Stimulated activated CD8-positive, alpha-beta memory T cell treated with anti-CD3 and anti-CD28 coated beads, Interleukin-15, amount 100 ng/mL, for 4 hours (primary cell): ENCODE measurements around the gene KCNJ10.

Source experiments
- DNase-seq, 2 donors: peaks; one replicate each; pipeline ENCODE4 v3.0.0-alpha.2; 2020; ENCODE audit warnings: low read depth in 2 of 2

Gene KCNJ10

DNA sequence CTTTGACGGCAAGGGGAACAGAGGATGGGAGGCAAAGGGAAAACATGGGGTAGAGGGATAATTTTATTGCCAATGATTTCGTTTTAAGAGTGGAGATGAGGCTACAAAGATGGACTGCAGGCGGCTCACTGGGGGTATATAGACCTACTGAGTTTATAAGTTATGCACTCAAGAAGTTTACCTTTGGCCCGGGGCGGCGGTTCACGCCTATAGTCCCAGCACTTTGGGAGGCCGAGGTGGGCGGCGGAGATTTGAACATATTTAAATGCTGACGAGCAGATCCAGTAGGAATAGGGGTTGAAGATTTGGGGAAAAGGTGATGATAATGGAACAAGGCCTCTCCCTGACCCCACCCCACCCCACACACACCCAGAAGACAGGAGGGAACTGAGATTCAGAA, 107.8 kb downstream of the KCNJ10 start:
- DNase-seq, result no peak

DNA sequence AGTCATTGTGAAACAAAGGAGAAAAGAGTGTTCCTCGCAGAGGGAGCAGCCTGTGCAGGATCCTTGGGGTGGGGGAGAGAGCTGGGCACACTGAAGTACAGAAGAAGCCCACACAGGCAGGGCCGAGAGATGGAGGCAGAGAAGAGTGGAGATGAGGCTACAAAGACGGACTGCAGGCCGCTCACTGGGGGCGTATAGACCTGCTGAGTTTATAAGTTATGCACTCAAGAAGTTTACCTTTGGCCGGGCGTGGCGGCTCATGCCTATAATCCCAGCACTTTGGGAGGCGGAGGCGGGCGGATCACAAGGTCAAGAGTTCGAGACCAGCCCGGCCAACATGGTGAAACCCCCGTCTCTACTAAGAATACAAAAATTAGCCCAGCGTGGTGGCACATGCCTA, 108.3 kb downstream of the KCNJ10 start:
- no peak for DNase-seq

- no peak for DNase-seq
Measured at GRCh38 chr1:159960721-159961381, 109.1 kb downstream of the KCNJ10 start.

- no peak for DNase-seq
Measured at GRCh38 chr1:159959451-159959850, 110.5 kb downstream of the KCNJ10 start.

DNA sequence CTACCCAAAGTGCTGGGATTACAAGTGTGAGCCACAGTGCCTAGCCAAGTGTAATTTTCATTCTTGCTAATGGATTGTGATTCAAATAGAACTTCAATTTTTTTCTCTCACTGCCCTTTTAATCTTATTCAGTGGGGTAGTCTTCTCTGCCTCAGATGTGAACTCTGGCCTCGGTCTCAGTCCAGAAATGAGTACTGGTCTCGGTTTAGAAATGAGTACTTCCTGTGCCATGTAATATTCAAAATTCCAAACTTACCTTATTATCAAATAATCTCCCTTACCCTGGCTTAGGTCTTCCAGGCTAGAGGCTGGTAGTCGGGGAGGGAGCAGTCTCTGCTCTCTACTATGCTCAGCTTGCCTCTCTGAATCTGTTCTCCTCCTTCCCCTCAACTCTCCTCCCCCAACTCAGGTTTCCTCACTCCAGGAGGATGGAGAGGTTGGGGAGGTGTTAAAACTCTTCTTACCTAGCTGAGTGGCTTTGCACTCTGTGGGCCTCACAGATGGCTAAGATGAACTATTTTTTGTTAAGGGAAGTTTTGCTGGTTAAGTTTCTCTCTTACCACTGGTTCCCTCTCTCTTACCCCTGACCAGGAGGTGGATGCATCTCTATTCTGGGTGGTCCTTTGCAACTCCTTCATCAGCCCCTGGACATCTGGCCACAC, 111.1 kb downstream of the KCNJ10 start:
- no peak for DNase-seq

GRCh38 chr1:159957824-159958268, 112.1 kb downstream of the KCNJ10 start:
- no peak for DNase-seq

DNA sequence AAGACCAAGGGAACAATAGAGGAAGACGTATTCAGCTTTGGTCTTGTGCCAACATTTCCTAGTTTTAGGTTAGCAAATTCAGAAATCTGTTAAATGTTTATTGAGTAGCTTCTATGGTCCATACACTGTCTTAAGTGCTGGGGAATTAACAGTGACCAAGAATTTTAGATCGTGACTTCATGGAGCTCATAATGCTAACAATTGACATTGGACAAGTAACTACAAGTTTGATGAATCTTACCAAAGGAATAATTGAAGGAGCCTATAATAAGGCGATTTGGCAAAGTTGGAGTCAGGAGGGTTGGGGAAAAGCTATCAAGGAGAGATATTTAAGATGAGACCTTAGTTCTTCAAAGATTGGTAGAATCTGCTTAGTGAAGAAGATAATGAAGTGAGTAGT, 114.5 kb downstream of the KCNJ10 start:
- DNase-seq, result no peak

- no peak for DNase-seq
Measured at GRCh38 chr1:159953536-159954515, 116.1 kb downstream of the KCNJ10 start, which contains the start of gene SLAMF9. Gene SLAMF9 (minus strand): TSS chr1:159954237. CDS start chr1:159954137, 100 bp downstream.

DNA sequence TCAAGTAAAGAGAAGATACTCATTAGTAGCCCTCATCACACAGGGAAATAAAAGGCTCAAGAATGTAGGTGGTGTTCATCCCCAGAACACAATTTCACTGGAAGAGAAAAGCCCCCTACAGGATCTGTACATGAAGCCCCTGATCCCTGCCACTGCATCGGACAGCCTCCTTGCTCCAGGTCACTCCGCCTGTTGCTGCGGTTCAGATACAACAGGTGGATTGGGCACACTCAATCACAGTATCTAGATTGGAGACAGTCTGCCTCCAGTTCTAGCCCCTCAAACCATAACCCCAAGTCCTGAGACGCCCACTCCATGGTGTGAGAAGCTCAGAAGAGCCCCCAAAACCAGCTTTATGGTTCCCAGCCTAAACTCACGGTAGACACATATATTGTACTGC, 117.0 kb downstream of the KCNJ10 start:
- no peak for DNase-seq

DNA sequence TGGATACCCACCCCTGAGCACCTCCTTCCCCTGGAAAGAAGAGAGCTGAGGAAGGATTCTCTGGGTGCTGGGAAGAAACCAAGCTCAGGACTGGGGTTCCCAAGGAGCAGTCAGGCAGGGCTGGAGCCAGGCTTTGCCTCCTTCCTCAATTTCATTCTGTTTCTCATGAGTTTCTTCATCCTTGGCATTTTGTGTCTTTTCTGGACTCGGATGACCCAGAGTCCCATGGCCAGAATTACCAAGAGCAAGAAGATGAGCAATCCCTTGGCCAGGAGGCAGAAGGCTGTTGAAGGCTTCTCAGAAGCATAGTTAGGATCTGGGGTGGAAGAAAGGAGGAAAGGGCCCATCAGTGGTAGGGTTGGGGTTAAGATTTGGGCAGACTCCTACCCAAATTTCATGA, 118.4 kb downstream of the KCNJ10 start:
- no peak for DNase-seq

- DNase-seq, result no peak
Measured at GRCh38 chr1:159951016-159951415, 118.9 kb downstream of the KCNJ10 start.

DNA sequence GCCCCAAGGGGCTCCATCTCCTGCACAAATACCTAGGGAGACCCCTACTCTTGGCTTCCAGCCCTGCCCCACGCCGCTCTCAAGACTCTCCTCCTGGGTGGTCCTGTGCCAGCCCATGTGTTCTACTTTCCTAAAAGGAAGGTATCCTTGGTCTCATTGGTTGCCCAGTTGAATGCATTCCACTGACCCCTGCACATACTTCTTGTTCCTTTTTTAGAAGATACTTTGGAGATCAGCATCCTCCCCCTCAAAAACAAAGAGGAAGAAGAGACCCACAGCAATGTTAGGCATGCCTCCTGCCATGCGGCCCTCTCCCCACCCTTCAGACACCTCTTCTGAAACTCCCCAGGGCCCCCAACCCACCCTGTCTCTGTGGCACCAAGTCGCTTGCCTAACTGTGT, 120.0 kb downstream of the KCNJ10 start:
- no peak for DNase-seq

GRCh38 chr1:159949123-159949522, 120.8 kb downstream of the KCNJ10 start:
- DNase-seq, result no peak
